Measurements from ENCODE around the gene SPATA31D3.
"Not testable (repeated sequence)": the region's sequence is repeated elsewhere in the genome, so short reads cannot be mapped to it uniquely, and the experiment has no call there.

The SPATA31D3 gene

DNA sequence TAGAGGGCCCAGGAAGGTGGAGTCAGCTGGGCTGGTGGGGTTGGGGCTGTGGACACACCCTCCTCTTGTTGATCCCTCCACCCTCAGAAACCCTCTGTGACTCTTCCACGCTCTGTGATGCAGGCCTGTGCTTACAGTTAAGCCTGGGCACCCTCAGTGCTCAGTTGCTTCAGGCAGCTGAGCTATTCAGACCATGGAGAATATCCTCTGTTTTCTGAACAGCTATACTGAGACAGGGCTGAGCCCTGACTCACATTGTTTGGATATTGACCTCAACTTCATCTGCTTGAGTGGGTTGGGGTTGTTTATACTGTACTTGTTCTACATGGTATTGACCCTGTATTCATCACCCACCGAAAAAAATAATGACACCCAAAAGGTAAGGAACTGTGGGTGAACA, at the start of gene SPATA31D3:
Gene SPATA31D3 (plus strand): TSS at position 108 of the 400 bp plus-strand sequence. CDS start 86 bp downstream, at position 194.
- DNase-seq (ENCODE audit: low read depth, low spot score), result not testable (repeated sequence)

DNA sequence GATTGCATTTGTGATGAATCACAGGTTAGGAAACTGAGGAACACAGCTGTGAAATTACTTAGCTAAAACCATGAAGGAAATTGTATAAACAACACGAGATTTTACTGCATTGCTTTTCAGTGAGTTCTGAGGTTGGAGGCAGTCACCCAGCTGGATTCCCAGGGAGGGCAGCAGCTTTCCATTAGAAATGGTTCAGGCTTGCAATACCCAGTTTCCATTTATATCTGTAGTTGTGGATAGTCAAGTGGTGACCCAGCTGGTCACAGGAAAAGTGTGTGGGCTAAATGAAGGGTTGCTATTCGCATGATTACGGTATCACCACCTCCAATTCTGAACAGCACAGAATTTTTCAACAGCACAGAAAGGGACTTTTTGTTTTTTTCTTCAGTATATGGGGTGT, 49.4 kb upstream of the SPATA31D3 start:
- DNase-seq (ENCODE audit: low read depth, low spot score), result no peak

DNA sequence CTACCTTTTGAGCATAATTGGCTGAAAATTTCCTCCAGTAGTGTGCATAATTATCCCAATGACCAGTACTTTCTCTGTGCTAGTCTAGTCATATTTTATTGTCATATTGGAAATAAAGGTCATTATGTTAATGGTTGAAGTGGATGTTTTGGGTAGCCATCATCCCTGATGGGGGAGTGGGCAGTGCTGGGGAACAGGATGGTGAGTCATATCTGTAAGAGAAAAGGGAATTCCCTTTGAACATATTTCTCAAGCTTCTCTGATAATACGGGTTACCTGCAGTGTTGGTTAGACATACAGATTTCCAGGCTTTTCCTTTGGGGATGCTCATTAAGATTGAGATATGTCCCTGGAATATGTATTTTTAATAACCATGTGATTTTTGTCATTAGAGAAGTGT, 48.4 kb upstream of the SPATA31D3 start:
- no peak for DNase-seq (ENCODE audit: low read depth, low spot score)

DNA sequence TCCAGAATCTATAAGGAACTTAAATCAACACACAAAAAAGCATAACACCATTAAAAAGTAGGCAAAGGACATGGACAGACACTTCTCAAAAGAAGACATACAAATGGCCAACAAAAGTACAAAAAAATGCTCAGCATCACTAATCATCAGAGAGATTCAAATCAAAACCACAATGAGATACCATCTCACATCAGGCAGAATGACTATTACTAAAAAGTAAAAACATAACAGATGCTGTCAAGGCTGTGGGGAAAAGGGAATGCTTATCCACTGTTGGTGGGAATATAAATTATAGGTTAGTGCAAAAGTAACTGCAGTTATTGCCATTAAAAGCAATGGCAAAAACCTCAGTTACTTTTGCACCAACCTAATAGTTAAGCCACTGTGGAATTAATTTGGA, 47.2 kb upstream of the SPATA31D3 start:
- no peak for DNase-seq (ENCODE audit: low read depth, low spot score)

DNA sequence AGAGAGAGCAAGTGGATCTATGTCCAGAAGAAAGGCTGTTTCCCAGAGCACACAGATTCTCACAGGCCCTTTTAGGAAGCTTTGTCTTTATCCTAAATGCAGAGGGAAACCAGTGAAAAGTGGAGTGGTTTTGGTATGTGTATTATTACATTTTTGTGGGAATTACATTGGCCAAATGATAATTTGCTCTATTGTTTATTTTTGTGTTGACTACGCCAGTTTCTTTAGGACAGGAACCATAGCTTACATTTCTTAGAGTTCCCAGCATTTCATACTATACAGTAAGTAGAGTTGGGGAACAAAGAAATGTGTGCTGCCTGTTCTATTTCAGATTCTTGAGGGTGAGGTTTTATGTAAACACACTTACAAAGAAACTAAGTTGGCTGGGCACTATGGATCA, 44.4 kb upstream of the SPATA31D3 start:
- DNase-seq (ENCODE audit: low read depth, low spot score), result no peak

DNA sequence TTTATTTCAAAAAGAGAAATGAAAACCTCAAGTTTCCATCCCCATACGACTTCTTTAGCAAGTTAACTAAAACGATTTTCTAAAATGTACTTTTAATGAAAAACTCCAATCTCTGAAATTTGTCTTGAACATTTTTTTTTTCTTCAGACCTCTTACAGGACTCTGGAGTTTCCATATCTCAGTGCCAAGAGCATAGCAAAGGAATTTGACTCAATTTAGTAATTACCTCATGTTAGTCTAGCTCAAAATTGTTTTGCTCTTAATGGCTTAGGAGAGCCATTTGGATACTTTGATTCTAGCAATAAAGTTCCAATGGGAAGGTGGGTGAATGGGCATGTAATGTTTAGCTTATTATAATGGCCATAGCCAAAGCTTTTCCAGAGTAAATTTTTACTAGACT, 41.1 kb upstream of the SPATA31D3 start:
- no peak for DNase-seq (ENCODE audit: low read depth, low spot score)

DNA sequence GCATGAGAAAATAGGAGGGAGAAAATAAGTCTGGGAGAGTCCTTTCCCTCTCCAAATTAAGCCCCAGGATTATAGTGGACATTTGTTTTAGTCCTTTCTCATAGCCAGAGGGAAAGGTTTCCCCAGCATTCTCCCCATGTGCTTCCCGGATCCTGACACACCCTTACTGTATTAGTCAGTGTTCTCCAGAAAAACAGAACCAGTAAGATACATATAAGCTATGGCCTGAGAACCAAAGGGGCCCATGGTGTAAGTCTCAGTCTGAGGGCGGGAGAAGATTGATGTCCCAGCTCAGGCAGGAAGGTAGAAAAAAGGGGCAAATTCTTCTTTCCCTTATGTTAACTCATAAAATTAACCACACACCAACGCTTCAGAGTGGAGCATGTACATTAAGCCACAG, 40.7 kb upstream of the SPATA31D3 start:
- no peak for DNase-seq (ENCODE audit: low read depth, low spot score)

DNA sequence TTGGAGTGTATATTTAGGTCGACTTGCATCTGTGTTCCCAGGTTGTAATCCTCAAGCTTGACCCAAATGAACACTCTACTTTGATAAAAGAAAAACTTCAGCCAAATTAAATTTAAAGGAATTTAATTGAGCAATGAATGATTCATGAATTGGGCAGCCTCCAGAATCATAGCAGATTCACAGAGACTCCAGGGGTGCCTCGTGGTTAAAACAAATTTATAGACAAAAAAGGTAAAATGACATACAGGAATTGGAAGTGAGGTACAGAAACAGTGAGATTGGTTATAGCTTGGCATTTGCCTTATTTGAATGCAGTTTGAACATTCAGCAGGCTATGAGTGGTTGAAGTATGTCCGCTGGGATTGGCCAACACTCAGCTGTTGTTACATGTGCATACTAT, 36.6 kb upstream of the SPATA31D3 start:
- DNase-seq (ENCODE audit: low read depth, low spot score), result no peak

DNA sequence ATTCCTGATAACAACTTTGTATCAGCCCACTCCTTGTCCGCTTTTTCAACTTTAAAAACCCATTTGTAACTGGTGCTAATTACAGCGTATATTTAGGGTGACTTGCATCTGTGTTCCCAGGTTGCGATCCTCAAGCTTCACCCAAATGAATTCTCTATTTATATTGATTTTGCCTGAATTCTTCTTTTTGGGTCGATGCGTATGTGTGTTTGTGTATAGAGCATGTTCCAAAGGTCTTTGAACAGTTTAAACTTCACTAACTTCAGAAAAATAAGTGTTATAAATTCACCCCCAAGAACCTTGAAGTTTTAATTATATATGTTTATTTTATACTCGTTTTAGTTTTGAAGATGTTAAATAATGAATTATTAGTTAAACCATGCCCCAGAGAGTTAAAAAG, 31.2 kb upstream of the SPATA31D3 start:
- no peak for DNase-seq (ENCODE audit: low read depth, low spot score)

DNA sequence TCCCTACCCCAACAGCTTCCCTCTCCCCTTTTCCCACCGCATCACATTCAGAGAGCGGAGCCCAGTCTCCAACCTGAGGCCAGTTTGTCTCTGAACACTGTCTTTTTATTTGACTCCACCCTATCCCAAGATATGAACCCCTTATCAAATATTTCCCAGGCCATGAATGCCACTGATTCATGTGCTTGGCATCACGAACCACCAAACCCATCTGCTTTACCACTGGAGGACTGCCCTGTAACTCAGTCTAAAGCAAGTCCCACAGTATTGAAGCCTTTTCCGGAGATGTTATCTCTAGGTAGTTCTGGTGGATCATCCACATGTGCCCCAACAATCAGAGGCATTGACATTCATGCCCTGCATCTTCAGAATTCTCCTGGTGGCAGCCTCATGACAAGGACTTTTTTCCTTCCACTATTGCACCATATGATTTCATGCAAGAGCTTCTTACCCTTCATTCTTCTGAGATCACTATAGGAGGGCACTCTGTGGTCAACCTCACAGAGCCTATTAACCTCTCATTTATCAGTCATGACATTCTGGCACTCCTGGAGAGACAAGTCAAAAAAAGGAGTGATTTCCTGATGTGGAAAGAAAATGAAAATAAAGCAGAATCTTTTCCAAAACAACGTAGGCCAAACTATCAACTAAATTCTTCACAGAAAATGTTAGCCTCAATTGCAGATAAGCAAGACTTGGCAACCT, 27.3 kb upstream of the SPATA31D3 start:
- no peak for DNase-seq (ENCODE audit: low read depth, low spot score)

DNA sequence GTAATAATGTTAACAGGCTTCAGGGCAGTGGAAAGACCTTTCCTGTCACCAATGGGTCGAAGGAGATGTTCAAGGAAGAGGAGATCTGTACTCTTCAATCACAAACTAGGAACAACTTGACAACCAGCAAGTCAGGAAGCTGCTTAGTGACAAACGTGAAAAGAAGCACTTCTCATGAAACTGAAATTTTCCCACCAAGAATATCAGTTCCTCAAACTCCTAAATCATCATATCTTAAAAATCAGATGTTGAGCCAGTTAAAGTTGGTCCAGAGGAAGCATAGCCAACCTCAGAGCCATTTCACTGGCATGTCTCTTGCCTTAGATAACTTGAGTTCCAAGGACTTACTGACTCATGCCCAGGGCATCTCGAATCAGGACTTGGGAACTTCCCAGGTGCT, 24.8 kb upstream of the SPATA31D3 start:
- not testable (repeated sequence) for DNase-seq (ENCODE audit: low read depth, low spot score)

DNA sequence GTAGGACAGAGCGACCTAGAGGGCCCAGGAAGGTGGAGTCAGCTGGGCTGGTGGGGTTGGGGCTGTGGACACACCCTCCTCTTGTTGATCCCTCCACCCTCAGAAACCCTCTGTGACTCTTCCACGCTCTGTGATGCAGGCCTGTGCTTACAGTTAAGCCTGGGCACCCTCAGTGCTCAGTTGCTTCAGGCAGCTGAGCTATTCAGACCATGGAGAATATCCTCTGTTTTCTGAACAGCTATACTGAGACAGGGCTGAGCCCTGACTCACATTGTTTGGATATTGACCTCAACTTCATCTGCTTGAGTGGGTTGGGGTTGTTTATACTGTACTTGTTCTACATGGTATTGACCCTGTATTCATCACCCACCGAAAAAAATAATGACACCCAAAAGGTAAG, 15.0 kb upstream of the SPATA31D3 start, which contains the start of gene SPATA31D4:
Gene SPATA31D4 (plus strand): TSS at position 124 of the 400 bp plus-strand sequence. CDS start 86 bp downstream, at position 210.
- DNase-seq (ENCODE audit: low read depth, low spot score), result not testable (repeated sequence)

DNA sequence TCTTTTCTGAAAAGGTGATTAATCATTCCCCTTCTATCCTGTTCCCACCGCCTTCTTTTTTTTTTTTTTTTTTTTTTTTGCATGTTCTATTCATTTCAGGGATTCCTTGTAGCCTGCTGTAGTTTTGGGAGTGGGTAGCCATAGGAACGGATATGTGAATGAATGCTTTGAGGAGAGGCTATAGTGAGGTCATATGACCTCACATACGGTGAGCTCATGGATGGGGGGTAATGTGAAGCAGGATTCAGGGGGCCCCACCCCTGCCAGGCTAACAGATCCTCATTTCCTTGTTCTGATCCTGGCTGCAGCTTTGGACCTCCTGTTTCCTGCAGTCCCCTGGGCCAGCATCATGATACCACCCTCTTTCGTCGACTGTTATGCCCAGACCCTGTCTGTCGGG, 13.2 kb upstream of the SPATA31D3 start:
- DNase-seq (ENCODE audit: low read depth, low spot score), result not testable (repeated sequence)

DNA sequence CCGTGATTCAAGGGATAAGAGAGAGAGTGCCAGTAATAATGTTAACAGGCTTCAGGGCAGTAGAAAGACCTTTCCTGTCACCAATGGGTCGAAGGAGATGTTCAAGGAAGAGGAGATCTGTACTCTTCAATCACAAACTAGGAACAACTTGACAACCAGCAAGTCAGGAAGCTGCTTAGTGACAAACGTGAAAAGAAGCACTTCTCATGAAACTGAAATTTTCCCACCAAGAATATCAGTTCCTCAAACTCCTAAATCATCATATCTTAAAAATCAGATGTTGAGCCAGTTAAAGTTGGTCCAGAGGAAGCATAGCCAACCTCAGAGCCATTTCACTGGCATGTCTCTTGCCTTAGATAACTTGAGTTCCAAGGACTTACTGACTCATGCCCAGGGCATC, 9.8 kb upstream of the SPATA31D3 start:
- not testable (repeated sequence) for DNase-seq (ENCODE audit: low read depth, low spot score)

DNA sequence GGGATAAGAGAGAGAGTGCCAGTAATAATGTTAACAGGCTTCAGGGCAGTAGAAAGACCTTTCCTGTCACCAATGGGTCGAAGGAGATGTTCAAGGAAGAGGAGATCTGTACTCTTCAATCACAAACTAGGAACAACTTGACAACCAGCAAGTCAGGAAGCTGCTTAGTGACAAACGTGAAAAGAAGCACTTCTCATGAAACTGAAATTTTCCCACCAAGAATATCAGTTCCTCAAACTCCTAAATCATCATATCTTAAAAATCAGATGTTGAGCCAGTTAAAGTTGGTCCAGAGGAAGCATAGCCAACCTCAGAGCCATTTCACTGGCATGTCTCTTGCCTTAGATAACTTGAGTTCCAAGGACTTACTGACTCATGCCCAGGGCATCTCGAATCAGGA, 5.3 kb downstream of the SPATA31D3 start:
- DNase-seq (ENCODE audit: low read depth, low spot score), result not testable (repeated sequence)

DNA sequence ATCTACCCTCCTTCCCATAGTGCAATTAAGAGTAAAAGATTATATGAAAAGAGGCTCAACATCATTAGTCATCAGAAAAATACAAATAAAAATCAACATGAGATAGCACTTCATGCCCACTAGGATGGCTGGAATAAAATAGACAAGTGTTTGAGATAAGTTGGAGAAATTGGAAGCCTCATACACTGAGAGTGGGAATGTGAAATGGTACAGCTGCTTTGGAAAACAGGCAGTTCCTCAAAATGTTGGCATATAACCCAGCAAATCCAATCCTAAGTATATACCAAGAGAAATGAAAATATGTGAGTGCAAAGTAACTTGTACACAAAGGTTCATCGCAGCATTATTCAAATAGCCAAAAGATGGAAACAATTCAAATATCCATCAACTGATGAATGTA, 9.8 kb downstream of the SPATA31D3 start:
- no peak for DNase-seq (ENCODE audit: low read depth, low spot score)

DNA sequence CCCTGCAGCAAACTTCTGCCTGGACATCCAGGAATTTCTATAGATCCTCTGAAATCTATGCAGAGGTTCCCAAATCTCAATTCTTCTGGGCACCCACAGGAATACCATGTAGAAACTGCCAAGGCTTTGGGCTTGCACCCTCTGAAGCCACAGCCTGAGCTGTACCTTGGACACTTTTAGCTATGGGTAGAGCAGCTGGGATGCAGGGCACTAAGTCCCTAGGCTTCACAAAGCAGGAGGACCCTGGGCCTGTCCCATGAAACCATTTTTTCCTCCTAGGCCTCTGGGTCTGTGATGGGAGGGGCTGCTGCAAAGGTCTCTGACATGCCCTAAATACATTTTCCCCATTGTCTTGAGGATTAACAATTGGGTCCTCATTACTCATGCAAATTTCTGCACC, 12.3 kb downstream of the SPATA31D3 start:
- no peak for DNase-seq (ENCODE audit: low read depth, low spot score)

DNA sequence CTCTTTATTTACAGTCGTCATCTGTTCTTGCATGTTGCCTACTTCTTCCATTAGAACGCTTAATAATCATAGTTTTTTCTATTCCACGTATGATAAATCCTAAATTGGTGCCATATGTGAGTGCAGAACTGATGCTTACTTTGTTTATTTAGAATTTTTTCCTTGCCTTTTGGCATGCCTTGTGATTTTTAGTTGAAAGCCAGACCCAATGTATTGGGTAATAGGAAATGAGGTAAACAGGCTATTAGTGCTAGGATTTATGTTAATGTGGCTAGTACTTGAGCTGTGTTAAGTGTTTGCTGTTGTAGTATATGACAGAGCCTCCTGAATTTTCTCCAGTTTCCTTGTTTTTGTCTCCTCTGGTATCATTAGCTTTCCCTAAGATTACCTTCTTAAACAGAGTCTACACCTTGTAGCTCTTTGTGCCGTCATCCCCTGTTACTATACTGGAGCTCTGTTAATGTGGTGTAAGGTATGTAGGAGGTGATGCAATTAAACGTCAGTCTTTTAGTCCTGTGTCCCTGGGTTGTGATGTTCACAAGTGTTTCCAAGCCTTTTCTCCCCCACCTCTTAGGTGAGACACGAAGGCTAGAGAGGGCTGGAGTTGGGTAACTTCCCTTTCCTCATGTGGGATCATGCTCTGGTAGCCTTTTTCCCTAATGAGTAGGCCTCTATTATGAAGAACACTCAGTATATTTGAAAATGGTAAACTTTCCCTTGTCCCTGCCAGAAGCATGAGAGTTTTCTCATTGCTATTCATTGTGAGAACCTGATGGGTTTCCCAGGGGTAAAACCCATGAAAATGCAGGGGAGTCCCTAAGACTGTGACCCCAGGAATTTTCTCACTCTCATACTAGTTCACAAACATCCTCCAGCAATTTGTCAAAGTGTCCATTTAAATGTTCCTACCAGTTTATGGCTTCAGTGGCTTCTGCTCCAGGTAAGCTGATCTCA, 21.2 kb downstream of the SPATA31D3 start:
- no peak for DNase-seq (ENCODE audit: low read depth, low spot score)

DNA sequence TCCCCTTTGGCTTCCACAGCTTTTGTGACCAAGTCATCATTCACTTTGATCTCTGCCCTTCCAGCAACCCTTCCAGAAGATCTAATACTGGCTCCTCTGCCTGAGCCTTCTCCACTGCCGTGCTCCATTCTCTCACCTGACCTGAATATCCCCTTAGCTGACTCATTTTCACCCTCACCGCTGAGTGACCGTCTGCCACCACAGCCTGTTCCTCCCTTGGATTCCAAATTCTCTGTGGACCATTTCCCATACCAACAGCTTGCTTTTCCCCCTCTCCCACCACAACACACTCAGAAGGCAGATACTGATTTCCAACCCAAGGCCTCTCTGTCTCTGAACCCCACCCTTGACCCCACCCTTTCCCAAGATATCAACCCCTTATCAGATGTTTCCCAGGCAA, 24.7 kb downstream of the SPATA31D3 start:
- no peak for DNase-seq (ENCODE audit: low read depth, low spot score)

DNA sequence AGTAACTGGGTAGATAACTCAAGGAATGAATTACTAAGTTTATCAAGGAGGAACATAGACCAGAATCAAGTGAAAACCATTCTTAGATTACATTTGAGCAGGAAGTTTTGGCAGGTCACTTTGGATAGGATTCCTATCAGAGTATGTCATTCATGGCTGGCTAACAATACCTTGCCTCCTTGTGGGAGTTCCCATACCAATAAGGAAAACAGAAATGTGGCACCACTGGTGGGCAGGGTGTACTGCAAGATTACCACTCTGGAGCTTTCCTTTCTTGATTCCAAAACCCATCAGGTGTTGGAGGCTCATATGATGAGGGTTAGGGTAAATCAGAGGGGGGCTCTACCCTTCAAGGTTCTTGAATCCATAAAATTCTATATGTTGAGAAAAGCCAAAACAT, 26.7 kb downstream of the SPATA31D3 start:
- no peak for DNase-seq (ENCODE audit: low read depth, low spot score)

DNA sequence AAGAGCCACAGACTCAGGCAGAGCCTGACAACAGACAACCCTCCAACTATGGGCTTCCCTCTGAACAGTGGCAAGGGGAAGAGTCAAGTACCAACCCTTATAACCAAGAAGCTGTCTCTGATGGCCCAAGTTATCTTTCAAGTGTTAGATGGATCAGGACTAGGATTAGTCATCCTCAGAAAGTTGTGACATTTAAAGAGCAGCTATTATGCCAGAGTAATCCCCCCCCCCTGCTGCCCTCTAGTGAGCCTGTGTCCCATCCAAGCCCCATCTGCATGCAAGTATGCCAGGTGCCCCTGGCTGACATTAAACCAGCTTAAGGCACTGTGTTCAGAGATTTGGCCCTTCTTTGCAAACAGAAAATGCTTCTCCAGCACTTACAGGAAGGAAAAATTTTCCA, 28.4 kb downstream of the SPATA31D3 start:
- no peak for DNase-seq (ENCODE audit: low read depth, low spot score)

DNA sequence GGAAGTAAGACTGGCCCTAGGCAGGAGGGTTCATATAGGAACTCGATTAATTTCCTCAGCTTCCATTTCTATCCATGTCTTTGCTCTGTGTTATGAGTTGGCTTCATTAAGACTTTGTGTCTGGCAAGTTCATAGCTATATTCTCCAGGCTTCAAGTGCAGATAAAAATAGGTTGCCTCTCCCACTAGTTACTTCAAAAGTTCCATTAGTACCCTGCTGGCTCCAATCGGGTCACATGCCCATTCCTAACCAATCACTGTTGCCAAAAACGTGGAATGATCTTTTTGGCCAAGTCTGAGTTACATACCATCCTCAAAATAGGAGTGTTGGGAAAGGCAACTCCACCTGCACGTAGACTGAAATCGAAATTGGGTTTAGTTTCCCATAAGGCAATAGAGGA, 31.5 kb downstream of the SPATA31D3 start:
- DNase-seq (ENCODE audit: low read depth, low spot score), result no peak

DNA sequence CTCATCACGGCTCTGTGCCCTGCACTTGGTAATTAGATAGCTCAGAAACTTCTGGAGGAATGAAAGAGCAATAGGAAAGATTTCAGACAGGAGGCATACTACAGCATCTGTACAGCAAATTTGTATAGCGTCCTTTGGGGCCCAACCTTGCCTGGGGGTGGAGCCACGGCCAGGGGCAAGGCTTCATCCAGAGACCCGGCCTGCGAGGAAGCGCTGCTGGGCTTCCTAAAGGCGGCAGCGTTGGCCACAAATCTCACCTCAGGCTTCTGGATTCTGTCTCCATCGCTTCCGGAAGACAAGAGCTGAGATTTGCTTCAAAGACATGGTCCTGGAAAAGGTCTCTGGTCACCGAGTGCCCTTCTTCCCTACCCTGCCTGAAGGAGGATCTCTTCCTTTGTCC, 33.1 kb downstream of the SPATA31D3 start:
- no peak for DNase-seq (ENCODE audit: low read depth, low spot score)

Measured in brain pericyte (primary cell).